Neural cell (in vitro differentiated cells): ENCODE measurements around the gene MOB3B. TPM values are rescaled to one million over a fixed set of nuclear protein-coding genes. Genes with fewer than 3 reads are reported as not detected.

Source experiments
- H2AFZ ChIP-seq: fragments of 200-600, 300-800 bp; sonication (generic), shearing (Covaris generic); 2 replicates; pipeline ENCODE4 v1.6.0; 2014; ENCODE audit warnings: low read depth, mild to moderate bottlenecking, antibody characterized with exemption, low read length, moderate library complexity
- H3F3A ChIP-seq: fragments of 200-600 bp; shearing (Covaris generic); 2 replicates; pipeline ENCODE4 v1.6.1; 2016; ENCODE audit warnings: mild to moderate bottlenecking, moderate library complexity, mixed read lengths, antibody characterized with exemption, low read length; ENCODE audit not compliant: insufficient read depth, poor library complexity, severe bottlenecking
- H3K27ac ChIP-seq: fragments of 200-600, 300-800 bp; sonication (generic), shearing (Covaris generic); 2 replicates; pipeline ENCODE4 v1.5.1; 2014; ENCODE audit warnings: mild to moderate bottlenecking, low read length, moderate library complexity
- H3K27me3 ChIP-seq: fragments of 300-800, 200-600 bp; sonication (generic), shearing (Covaris generic); 2 replicates; pipeline ENCODE4 v1.6.0; 2014; ENCODE audit warnings: mild to moderate bottlenecking, low read depth, low read length, moderate library complexity; ENCODE audit not compliant: insufficient read depth
- H3K36me3 ChIP-seq: fragments of 300-800, 200-600 bp; sonication (generic), shearing (Covaris generic); 2 replicates; pipeline ENCODE4 v1.5.1; 2014; ENCODE audit warnings: mild to moderate bottlenecking, antibody characterized with exemption, low read length, moderate library complexity; ENCODE audit not compliant: insufficient read depth
- H3K4me2 ChIP-seq: fragments of 300-800, 200-600 bp; sonication (generic), shearing (Covaris generic); 2 replicates; pipeline ENCODE4 v1.6.0; 2014; ENCODE audit warnings: mild to moderate bottlenecking, low read length
- H3K4me3 ChIP-seq: fragments of 300-800, 200-600 bp; sonication (generic), shearing (Covaris generic); 2 replicates; pipeline ENCODE4 v1.5.1; 2014; ENCODE audit warnings: mild to moderate bottlenecking, low read length, moderate library complexity
- H3K79me2 ChIP-seq: fragments of 200-600 bp; shearing (Covaris generic); replicated peaks from 2 replicates; pipeline ENCODE4 v1.6.0; 2014; ENCODE audit warnings: mild to moderate bottlenecking, low read length, moderate library complexity; ENCODE audit not compliant: insufficient read depth
- H3K9ac ChIP-seq: fragments of 300-800, 200-600 bp; sonication (generic), shearing (Covaris generic); 2 replicates; pipeline ENCODE4 v1.6.1; 2016; ENCODE audit warnings: mild to moderate bottlenecking, low read length, mixed read lengths
- H3K9me2 ChIP-seq: fragments of 200-600 bp; shearing (Covaris generic); 2 replicates; pipeline ENCODE4 v1.6.1; 2016; ENCODE audit warnings: mild to moderate bottlenecking, low read length, mixed read lengths; ENCODE audit not compliant: insufficient read depth
- H3K9me3 ChIP-seq: fragments of 200-600, 300-800 bp; sonication (generic), shearing (Covaris generic); 2 replicates; pipeline ENCODE4 v1.6.1; 2016; ENCODE audit warnings: mild to moderate bottlenecking, mixed run types, low read length, moderate library complexity, mixed read lengths
- H4K20me1 ChIP-seq: fragments of 200-600 bp; shearing (Covaris generic); 2 replicates; pipeline ENCODE4 v1.6.1; 2016; ENCODE audit warnings: mild to moderate bottlenecking, mixed run types; ENCODE audit not compliant: insufficient read depth
- CTCF ChIP-seq: fragments of 450-650 bp; IDR thresholded peaks from 2 replicates; pipeline ENCODE4 v1.5.1; 2014; ENCODE audit warnings: antibody characterized with exemption, mild to moderate bottlenecking, moderate library complexity; ENCODE audit not compliant: poor library complexity, severe bottlenecking
- EP300 ChIP-seq: fragments of 450-650 bp; conservative IDR thresholded peaks from 2 replicates; pipeline ENCODE4 v1.6.1; 2014; ENCODE audit warnings: antibody characterized with exemption, mild to moderate bottlenecking, moderate library complexity; ENCODE audit not compliant: poor library complexity, severe bottlenecking
- EZH2 ChIP-seq: fragments of 200-600, 300-800 bp; shearing (Covaris generic), sonication (generic); IDR thresholded peaks from 2 replicates; pipeline ENCODE4 v1.6.1; 2014; ENCODE audit warnings: antibody characterized with exemption, low read length, borderline replicate concordance, mild to moderate bottlenecking; ENCODE audit not compliant: insufficient read depth, poor library complexity, severe bottlenecking
- MXI1 ChIP-seq: fragments of 450-650 bp; conservative IDR thresholded peaks from 2 replicates; pipeline ENCODE4 v1.6.1; 2014; ENCODE audit warnings: antibody characterized with exemption, mild to moderate bottlenecking; ENCODE audit not compliant: poor library complexity, severe bottlenecking
- POLR2AphosphoS5 ChIP-seq: IDR thresholded peaks from 2 replicates; pipeline ENCODE4 v1.6.1; 2012
- RAD21 ChIP-seq: fragments of 450-650 bp; conservative IDR thresholded peaks from 2 replicates; pipeline ENCODE4 v1.6.1; 2014; ENCODE audit warnings: antibody characterized with exemption, mild to moderate bottlenecking, moderate library complexity
- SMC3 ChIP-seq: fragments of 450-650 bp; conservative IDR thresholded peaks from 2 replicates; pipeline ENCODE4 v1.6.1; 2014; ENCODE audit warnings: antibody characterized with exemption, mild to moderate bottlenecking, moderate library complexity; ENCODE audit not compliant: poor library complexity
- TAF1 ChIP-seq: IDR thresholded peaks from 2 replicates; pipeline ENCODE4 v1.6.1; 2012; ENCODE audit warnings: low read depth
- polyA plus RNA-seq: library from polyadenylated mRNA; depleted of rRNA; stranded (reverse); fragments of >200 nt; gene quantifications from 2 replicates; pipeline ENCODE4 v1.2.3, GENCODE V29; 2014
- TF ChIP-seq, protein P1 (sequence below): IDR thresholded peaks from 2 replicates; pipeline ENCODE4 v1.6.1; 2012; ENCODE audit warnings: borderline replicate concordance

MOB3B gene
- polyA plus RNA-seq, 1 donor from 2014 or later: 1.8 TPM

DNA sequence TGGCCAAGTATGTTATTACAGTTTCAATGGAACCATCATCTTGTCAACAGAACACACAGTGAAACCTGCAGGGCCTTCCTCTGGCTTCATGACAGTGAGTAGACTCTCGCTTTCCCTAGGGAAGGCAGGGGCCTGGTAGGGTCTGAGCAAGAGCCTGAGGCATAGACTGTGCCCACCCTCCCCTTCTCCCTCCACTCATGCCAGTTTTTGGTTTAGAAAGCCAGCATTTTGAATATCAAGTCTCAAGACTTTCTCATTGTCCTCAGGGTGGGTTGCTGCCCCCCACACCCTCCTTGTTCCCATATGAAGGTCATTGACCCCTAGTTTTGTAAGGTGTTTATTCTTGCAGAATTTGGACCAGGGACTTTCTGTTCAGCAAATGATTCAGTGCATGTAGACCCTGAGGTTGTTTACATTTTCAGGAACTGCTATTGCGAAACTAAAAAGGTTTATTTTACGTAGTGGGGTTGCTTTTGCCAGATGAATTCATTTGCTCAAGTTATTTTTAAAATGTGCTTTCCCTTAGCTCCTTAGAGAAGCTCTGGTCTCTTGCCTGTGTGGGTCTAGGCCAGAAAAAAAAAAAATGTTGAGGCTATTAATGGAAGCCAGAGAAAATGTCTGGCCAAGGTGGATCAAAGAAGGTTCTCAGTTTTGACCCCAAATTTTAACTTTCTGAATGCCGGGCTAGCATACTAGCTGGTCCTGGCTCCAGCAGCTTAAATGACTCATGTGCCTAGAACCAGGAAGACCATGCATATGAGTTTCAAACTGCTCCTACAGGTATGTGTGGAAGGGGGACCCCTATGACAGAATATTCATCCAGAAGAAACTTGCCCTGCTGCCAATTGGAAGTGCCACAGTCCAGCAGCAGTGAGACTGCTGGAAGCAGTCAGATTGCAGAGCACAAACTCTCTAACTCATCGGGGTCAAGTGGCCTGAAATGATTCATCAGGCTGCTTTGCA is 10.1 kb upstream of the MOB3B start (continued):
- no peak for TF ChIP-seq EP300

DNA sequence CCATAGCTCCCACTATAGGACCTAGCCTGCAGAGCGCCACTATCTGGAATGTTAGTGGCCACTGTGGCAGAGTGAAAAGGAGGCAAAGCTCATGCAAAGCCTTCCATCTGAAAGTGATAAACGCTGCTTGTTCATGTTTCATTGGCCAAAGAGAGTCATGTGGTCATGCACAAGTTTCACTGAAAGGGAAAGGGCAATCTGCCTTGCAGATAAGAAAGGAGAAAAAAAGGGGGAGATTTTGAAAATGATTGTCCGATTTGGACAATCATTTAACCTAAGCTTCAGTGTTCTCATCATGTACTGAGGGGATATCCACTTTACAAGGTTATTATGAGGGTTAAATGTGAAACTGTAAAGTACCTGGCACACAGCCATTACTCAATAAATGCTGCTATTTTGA is 9.0 kb upstream of the MOB3B start:
- Histone ChIP-seq H3K9me2 (no peaks in the 10 kb centered on the region), H3F3A (no peaks in the 10 kb centered on the region), H3K9ac (no peak overlapping the region), H2AFZ (no peak overlapping the region), H3K27ac (no peak overlapping the region), H3K4me2 (no peak overlapping the region), H4K20me1 (no peaks in the 10 kb centered on the region), H3K9me3 (no peaks in the 10 kb centered on the region), H3K27me3 (no peaks in the 10 kb centered on the region), H3K4me3 (no peak overlapping the region), H3K36me3 (peaks cover 10% of the 10 kb centered on the region), H3K79me2 (no peaks in the 10 kb centered on the region)
- TF ChIP-seq, protein P1, sequence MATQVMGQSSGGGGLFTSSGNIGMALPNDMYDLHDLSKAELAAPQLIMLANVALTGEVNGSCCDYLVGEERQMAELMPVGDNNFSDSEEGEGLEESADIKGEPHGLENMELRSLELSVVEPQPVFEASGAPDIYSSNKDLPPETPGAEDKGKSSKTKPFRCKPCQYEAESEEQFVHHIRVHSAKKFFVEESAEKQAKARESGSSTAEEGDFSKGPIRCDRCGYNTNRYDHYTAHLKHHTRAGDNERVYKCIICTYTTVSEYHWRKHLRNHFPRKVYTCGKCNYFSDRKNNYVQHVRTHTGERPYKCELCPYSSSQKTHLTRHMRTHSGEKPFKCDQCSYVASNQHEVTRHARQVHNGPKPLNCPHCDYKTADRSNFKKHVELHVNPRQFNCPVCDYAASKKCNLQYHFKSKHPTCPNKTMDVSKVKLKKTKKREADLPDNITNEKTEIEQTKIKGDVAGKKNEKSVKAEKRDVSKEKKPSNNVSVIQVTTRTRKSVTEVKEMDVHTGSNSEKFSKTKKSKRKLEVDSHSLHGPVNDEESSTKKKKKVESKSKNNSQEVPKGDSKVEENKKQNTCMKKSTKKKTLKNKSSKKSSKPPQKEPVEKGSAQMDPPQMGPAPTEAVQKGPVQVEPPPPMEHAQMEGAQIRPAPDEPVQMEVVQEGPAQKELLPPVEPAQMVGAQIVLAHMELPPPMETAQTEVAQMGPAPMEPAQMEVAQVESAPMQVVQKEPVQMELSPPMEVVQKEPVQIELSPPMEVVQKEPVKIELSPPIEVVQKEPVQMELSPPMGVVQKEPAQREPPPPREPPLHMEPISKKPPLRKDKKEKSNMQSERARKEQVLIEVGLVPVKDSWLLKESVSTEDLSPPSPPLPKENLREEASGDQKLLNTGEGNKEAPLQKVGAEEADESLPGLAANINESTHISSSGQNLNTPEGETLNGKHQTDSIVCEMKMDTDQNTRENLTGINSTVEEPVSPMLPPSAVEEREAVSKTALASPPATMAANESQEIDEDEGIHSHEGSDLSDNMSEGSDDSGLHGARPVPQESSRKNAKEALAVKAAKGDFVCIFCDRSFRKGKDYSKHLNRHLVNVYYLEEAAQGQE: no peak
- TF ChIP-seq MXI1 (no peak), POLR2AphosphoS5 (no peak), RAD21 (no peak), CTCF (no peak), TAF1 (no peak), EZH2 (no peak)

GRCh38 chr9:27537756-27538155 is 8.1 kb upstream of the MOB3B start:
- Histone ChIP-seq H3K36me3 (peaks cover 10% of the 10 kb centered on the region), H3K27me3 (no peaks in the 10 kb centered on the region), H3K4me2 (no peak overlapping the region), H3K9me3 (no peaks in the 10 kb centered on the region), H3K79me2 (no peaks in the 10 kb centered on the region), H4K20me1 (no peaks in the 10 kb centered on the region), H2AFZ (no peak overlapping the region), H3K4me3 (no peak overlapping the region), H3F3A (no peaks in the 10 kb centered on the region), H3K9ac (no peak overlapping the region), H3K9me2 (no peaks in the 10 kb centered on the region), H3K27ac (no peak overlapping the region)
- TF ChIP-seq TAF1: no peak
- no peak for TF ChIP-seq MXI1
- TF ChIP-seq, protein P1: no peak
- TF ChIP-seq CTCF: no peak
- TF ChIP-seq EZH2: no peak
- no peak for TF ChIP-seq EP300
- no peak for TF ChIP-seq RAD21
- no peak for TF ChIP-seq POLR2AphosphoS5
- no peak for TF ChIP-seq SMC3
